Stimulated activated CD4-positive, alpha-beta T cell treated with anti-CD3 and anti-CD28 coated beads, Interleukin-1b, Interleukin-23, amount 100 ng/mL, for 24 hours (primary cell): ENCODE measurements around the gene TBX10.
"Not testable (repeated sequence)": the region's sequence is repeated elsewhere in the genome, so short reads cannot be mapped to it uniquely, and the experiment has no call there.

Experiments
- DNase-seq, 4 experiments: peaks; one replicate each; pipeline ENCODE4 v3.0.0-alpha.2; 2020; ENCODE audit warnings: low read depth in 4 of 4, low spot score in 1 of 4

TBX10 gene

GRCh38 chr11:67632175-67632981 is 7.2 kb downstream of the TBX10 start:
- DNase-seq = no peak

GRCh38 chr11:67631853-67632174 is 7.7 kb downstream of the TBX10 start:
- no peak for DNase-seq

GRCh38 chr11:67631411-67631810 is 8.2 kb downstream of the TBX10 start:
- DNase-seq = no peak

GRCh38 chr11:67630943-67631331 is 8.6 kb downstream of the TBX10 start:
- no peak for DNase-seq

- DNase-seq = peak; percentile 95 to 99 (median 96)
These were observed 9.2 kb downstream of the TBX10 start for GRCh38 chr11:67630228-67630942.

- DNase-seq = peak; percentile 62 to 84 (median 76)
These were observed 10.0 kb downstream of the TBX10 start, which contains the start of gene NUDT8 for GRCh38 chr11:67629386-67630227. Gene NUDT8, minus strand, starts transcription at chr11:67629937. Its CDS starts 26 bp downstream, at chr11:67629911.

- DNase-seq = no peak
These were observed 10.7 kb downstream of the TBX10 start for GRCh38 chr11:67628710-67629385.

GRCh38 chr11:67627812-67628624 is 11.5 kb downstream of the TBX10 start:
- DNase-seq = no peak

- DNase-seq = no peak
These were observed 12.1 kb downstream of the TBX10 start for GRCh38 chr11:67627441-67627811.

GRCh38 chr11:67626970-67627369 is 12.6 kb downstream of the TBX10 start:
- no peak for DNase-seq

- not testable (repeated sequence) for DNase-seq
These were observed 13.3 kb downstream of the TBX10 start for GRCh38 chr11:67626131-67626833.

GRCh38 chr11:67623795-67624194 is 15.8 kb downstream of the TBX10 start:
- DNase-seq = not testable (repeated sequence)

- not testable (repeated sequence) for DNase-seq
These were observed 16.7 kb downstream of the TBX10 start for GRCh38 chr11:67622905-67623304.

- not testable (repeated sequence) for DNase-seq
These were observed 17.6 kb downstream of the TBX10 start for GRCh38 chr11:67621928-67622327.

- not testable (repeated sequence) for DNase-seq
These were observed 18.9 kb downstream of the TBX10 start for GRCh38 chr11:67620621-67621020.

GRCh38 chr11:67619683-67620618 is 19.6 kb downstream of the TBX10 start:
- DNase-seq = not testable (repeated sequence)

GRCh38 chr11:67618901-67619659 is 20.5 kb downstream of the TBX10 start:
- DNase-seq = not testable (repeated sequence)
